Skin epidermis (tissue), 12 donors: ENCODE measurements around the gene BANP.
"Not testable (repeated sequence)": the region's sequence is repeated elsewhere in the genome, so short reads cannot be mapped to it uniquely, and the experiment has no call there.

Experiments used
- H3K27ac ChIP-seq, 21 experiments: fragments of 200-600 bp; sonication (generic) in 11 of 21; one replicate each; pipeline ENCODE4 v1.5.0; 2020; ENCODE audit warnings: mild to moderate bottlenecking in 3 of 21, inconsistent platforms in 2 of 21, moderate library complexity in 2 of 21
- H3K4me3 ChIP-seq, 7 experiments: fragments of 200-600 bp; sonication (generic) in 2 of 7; one replicate each; pipeline ENCODE4 v1.5.0; 2020; ENCODE audit warnings: inconsistent platforms in 2 of 7, mild to moderate bottlenecking in 2 of 7, moderate library complexity in 1 of 7

BANP gene

DNA sequence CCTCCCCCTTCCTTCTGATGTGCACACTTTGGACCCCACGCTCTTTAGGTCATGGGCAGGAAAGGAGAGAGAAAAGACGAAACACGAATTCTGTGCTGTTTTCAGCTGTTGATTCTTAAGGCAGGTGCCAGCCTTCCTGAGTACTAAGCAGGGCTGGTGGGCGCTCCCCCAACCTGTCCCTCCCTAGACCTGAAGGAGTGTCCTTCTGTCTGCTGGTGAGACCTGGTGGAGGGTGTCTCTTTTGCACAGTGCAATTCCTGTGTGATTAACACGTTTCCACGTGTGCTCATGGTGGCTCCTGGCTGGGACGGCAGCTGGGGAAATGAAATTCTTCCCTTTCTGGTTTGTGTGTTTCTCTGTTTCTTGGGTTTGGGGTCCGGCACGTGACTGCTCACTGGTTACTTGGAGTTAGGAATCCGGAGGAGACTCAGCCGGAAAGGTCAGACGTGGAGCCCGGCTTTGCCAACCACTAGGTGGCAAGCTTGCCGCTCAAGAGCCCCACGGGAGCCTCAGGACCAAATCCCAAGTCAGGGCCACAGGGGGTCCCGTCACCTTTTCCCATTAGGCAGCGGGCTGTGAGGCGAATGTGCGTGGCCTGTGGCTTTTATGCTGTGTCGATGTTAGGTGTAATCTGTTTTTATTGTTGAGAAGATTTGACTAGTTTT, 32.0 kb downstream of the BANP start:
- H3K27ac ChIP-seq: peak overlapping the region in 10 of 21 experiments; percentile 12 to 83 (median 43)
- H3K4me3 ChIP-seq: not testable (repeated sequence)

DNA sequence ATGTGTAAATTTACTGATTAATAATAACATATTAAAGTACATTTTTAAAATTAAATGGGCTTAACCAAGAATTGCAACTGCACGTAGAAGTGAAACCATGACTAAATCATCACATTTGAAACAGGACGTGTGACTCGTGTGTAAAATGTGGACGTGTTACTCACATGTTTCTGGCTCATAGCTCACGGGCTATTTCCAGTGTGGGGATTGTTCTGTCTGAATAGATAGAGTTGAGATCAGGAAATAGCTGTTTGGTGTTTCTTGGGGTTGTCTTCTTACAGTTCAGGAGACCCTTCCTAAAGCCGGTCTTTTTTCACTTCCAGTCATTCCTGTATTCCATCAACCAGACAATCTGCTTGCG, 32.5 kb downstream of the BANP start:
- H3K27ac ChIP-seq: peak overlapping the region in 11 of 21 experiments; percentile 12 to 83 (median 47)
- not testable (repeated sequence) for H3K4me3 ChIP-seq

DNA sequence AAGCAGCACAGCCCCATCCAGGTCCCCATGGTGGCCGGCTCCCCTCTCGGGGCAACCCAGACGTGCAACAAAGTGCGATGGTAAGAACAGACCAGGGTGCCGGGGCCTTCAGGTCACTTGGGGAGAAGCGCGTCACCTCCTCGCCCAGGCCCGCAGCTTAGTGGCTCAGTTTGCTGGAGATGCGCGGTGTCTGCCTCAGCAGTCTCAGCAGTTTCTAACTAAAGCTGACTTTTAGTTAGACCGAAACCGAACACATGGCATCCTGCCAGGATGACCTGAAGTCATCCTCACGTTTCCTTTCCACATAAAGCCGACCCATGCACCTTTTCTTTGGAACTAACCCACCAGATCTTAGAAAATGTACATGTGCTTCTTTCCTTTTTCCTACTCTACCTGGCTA, 32.9 kb downstream of the BANP start:
- H3K27ac ChIP-seq: peak overlapping the region in 11 of 21 experiments; percentile 16 to 83 (median 47)
- H3K4me3 ChIP-seq: not testable (repeated sequence)

DNA sequence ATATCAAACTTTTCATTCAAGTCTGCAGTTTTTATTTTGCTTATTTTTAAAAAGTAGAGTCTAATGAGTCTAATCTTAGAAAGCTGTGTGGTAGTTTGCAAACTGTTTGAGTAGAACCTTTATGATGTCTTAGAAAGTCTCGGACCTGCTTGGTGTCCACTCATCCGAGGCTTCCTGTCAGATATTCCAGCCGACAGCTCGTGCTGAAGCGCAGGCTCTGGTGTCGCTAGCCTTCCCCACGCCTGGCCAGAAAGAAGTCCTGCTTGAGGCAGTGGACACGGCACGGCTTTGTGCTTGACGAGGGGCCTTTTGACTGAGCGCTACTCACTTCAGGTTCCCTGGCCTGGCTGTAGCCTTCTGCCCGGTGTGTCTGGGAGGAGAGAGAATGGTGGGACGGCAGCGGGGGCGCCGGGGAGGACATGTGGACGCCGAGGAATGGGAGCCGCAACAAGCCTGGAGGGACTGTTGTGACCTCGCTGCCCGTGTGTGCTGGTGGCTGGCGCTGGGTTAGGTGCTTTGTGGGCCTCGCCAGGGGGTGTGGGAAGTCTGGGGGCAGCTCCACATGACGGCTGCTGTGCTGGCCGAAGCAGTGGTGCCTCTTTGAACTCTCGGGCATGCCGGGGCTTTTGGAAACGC, 33.5 kb downstream of the BANP start:
- H3K4me3 ChIP-seq: no peak overlapping the region
- peak overlapping the region in 7 of 21 experiments; percentile 14 to 83 (median 44) for H3K27ac ChIP-seq

DNA sequence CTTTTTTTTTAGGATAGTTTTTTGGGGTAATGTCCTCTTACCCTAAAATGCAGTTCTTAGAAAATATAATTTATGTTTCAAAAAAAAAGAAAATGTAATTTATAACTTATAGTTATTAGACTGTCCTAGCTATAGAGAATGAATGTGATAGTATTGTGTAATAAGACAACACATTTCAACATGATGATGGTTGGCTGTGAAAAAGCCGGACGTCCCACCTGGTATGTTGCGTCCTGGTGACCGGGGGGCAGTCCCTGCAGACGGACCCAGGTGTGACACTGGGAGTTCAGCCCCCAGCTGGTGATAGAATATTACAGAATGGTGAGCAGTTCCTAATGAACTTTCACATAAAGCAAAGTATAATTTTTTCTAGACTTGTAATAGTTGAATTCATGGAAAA, 34.3 kb downstream of the BANP start:
- not testable (repeated sequence) for H3K4me3 ChIP-seq
- peak overlapping the region in 5 of 21 experiments; percentile 42 to 83 (median 50) for H3K27ac ChIP-seq

DNA sequence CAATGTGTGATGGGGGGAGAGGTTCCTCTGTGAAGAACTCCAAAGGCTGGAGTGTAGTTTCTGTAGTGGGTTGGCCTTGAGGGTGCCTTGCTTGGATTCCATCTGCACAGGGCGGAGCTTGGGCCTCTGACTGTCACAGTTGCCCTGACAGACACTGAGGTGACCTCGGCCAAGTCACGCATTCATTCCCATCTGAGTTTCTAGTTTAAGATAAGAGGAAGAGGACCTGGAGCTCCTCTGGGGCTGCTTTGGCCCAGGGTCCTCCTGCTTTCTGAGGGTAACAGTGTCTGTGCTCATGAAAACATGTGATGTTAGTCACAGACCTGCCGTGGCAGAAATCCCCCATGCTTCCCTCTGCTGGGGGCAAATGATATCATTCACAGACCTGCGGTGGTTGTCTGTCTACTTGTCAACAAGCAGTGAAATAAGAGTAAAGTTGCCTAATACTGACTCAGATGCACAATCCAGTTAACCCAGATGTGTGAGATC, 35.2 kb downstream of the BANP start:
- not testable (repeated sequence) for H3K4me3 ChIP-seq
- H3K27ac ChIP-seq: peak overlapping the region in 9 of 21 experiments; percentile 16 to 73 (median 50)

DNA sequence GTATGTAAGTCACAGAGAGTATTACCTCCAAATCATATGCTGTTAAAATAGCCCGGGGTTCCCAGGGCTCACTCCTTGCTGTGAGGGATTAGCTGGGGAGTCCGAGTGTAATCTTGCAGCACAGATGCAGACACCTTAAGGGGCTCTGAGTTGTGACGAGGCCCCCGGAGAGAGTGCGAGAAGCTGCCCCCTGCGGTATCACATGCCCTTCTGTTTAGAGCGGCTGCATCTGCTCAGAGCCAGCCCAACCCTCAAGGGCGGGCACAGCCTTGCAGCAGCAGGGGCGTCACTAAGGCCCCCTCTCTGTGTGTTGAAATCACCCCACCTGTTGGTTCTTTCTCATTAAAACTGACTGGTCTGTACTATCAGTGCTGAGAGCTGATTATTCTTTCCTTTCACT, 37.4 kb downstream of the BANP start:
- not testable (repeated sequence) for H3K4me3 ChIP-seq, H3K27ac ChIP-seq

DNA sequence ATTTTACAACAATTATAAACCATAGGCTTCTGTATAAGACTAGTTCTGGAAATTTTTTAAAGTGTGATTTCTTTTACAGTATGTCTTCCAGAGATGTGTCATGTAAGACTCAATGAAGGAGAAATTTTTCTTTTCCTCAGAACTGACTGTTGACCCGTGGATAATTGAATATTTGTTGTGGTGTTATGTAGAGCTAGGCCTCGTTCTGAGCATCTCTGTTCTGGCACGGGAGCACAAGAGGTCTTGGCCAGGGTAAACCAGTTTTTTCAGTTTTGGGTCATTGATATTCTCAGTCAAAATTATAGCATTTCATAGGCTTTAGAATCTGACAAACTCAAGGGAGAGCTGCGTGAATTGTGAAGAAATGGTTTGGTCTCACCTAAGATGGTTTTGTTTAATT, 39.0 kb downstream of the BANP start:
- H3K4me3 ChIP-seq, H3K27ac ChIP-seq: not testable (repeated sequence)

DNA sequence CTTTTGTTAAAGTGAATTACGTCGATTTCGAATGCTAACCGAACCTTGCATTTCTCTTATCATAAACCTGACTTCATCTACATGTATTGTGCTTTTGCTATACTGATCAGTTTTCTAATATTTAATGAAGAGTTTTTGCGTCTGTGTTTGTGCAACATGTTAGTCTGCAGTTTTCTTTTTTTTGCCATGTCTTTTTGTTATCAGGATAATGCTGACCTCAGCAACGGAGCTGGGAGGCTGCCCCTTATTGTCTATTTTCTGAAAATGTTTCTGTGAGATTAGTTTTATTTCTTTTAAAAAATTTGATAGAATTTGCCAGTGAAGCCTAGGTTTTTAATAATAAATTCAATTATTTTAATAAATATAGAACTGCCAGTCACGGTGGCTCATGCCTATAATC, 40.9 kb downstream of the BANP start:
- H3K27ac ChIP-seq, H3K4me3 ChIP-seq: not testable (repeated sequence)

DNA sequence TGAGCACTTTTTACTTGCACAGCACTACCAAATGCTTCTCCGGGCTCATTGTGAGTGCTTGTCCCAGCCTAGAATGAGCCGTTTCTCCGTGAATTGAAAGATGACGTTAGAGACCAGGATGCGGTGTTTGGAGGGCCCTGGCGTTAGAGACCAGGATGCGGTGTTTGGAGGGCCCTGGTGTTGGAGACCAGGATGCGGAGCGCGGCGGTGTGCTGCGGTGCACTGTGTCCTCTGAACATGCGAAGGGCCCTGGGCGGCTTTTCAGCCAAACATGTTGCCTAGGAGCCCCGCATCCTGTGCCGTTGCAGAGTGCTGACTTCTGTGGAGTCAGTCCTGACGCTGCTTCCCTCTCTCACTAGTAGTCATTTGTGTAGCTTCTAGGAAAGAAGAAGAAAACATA, 42.7 kb downstream of the BANP start:
- H3K27ac ChIP-seq: no peak overlapping the region
- H3K4me3 ChIP-seq: no peak overlapping the region

DNA sequence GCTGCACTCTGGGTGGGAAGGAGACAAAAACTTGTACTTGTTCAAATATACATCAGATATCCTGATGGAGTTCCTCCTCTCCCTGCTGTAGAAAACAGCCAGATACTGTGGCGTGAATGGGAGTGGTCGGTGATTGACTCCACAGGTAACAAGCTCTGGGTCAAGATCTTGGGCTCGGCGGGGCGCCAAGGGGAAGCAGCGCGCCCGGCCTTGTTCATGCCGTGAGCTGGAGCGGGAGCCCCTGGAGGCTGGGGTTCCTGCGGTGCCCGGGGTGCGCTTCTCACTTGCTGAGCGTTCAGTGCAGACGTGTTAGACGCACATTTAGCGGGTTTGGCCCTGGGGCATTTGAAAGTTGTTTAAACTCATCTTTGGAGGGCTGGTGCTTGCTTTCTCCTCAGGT, 44.4 kb downstream of the BANP start:
- Histone ChIP-seq H3K4me3 (no peak overlapping the region), H3K27ac (no peak overlapping the region)

DNA sequence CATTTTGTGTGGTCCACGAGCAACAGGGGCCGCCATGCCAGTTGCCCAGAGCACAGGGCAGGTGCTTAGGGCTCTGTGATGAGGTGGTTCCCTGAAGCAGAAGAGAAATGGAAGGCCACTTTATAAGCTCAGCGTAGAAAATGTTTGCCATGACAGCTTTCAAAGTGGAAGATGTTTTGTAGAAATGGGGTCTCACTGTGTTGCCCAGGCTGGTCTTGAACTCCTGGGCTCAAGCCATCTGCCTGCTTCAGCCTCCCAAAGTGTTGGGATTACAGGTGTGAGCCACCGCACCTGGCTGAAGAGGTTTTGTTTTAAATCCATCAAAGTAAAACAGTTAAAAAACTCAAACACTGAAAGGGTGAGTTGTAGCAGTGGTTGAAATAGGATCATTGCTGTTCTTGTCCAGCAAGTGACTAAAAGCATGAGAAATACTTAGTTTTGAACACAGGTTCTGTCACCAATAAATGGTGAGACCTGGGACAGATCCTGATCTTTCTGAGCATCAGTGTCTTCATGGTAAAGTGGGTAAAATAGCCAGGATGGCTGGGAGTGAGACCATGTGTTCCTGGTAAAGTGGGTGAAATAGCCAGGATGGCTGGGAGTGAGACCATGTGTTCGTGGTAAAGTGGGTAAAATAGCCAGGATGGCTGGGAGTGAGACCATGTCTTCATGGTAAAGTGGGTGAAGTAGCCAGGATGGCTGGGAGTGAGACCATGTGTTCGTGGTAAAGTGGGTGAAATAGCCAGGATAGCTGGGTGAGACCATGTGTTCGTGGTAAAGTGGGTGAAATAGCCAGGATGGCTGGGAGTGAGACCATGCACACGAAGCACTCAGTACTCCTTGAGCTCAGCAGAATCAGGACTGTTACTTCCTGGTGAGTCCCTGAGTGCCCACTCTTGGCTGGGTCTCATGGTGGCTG, 46.0 kb downstream of the BANP start:
- no peak overlapping the region for H3K4me3 ChIP-seq
- no peak overlapping the region for H3K27ac ChIP-seq

DNA sequence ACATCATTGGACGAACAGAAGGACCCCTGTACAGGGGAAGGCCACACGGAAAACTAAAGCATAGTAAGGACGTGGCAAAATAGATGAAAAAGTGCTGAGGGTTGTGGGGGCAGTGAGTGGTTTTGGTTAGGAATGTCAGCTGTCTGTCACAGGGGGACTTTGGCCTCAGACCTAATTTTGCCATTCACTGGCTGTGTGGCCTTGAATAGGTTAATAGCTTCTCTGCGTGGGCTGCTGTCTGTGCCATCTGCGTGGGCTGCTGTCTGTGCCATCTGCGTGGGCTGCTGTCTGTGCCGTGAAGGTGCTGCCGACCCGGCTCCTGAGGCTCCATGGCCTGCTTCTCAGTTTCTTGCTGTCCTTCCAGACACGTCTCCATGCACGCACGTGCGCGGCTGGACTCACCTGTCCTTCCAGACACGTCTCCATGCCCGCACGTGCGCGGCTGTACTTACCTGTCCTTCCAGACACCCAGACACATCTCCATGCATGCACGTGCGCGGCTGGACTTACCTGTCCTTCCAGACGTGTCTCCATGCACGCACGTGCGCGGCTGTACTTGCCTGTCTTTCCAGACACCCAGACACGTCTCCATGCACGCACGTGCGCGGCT, 47.1 kb downstream of the BANP start:
- not testable (repeated sequence) for H3K27ac ChIP-seq, H3K4me3 ChIP-seq

DNA sequence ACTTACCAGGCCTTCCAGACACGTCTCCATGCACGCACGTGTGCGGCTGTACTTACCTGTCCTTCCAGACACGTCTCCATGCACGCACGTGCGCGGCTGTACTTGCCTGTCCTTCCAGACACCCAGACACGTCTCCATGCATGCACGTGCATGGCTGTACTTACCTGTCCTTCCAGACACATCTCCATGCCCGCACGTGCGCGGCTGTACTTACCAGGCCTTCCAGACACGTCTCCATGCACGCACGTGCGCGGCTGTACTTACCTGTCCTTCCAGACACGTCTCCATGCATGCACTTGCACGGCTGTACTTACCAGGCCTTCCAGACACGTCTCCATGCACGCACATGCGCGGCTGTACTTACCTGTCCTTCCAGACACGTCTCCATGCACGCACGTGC, 47.8 kb downstream of the BANP start:
- H3K27ac ChIP-seq, H3K4me3 ChIP-seq: not testable (repeated sequence)

DNA sequence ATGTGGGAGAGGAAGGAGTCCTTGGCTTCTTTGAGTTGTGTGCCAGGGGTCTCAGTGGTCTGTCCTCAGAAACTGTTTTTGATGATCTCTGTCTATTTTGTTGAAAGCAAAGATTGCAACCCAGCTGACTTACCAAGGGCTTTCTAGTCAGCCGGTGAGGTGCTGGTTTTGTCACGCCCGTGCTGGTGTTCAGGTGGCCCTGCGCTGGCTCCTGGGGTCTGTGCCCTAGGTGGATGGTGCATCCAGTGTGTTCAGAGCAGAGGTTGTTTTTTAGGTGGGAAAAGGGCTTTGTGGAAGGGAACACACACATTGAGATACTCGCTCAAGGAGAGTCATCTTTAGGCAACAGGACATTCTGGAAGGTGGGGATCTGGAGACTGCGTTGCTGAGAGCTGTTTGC, 51.0 kb downstream of the BANP start:
- no peak overlapping the region for H3K27ac ChIP-seq
- no peak overlapping the region for H3K4me3 ChIP-seq

DNA sequence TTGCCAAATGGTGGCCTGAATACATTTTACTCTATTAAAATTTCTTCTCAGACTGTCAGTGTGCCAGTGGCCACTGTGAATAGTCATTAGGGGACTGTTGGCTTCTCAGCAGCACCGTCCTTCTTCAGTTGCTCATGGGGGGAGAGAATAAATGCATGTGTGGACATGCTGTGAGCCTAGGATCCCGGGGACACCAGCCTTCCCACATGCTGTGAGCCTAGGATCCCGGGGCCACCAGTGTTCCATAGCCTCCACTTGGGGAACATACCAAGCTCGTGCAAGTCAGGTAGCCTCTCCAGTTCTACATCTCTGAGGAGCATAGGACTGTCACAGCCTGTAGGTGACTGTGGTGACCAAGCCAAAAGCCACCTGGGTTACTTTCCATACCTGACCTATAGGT, 51.5 kb downstream of the BANP start:
- no peak overlapping the region for H3K27ac ChIP-seq
- no peak overlapping the region for H3K4me3 ChIP-seq

DNA sequence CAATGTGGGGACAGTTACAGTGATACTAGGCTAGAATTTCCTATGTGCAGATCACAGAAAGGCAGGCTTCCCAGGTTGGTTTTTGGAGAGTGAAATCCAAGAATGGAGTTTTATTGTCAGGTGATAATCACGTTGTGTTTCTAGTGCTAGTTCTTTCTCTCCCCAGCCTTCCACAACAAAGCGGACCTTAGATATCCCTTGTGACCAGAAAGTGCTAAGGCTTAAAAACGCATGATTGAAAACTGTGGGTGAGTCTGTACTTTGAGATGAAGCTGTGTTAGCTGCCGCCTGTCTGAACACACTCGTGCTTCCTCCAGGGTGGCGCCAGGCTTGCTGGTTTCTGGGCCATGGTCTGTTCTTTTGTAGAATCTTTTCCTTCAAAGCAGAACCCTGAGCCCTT, 52.1 kb downstream of the BANP start:
- Histone ChIP-seq H3K4me3 (no peak overlapping the region), H3K27ac (no peak overlapping the region)

DNA sequence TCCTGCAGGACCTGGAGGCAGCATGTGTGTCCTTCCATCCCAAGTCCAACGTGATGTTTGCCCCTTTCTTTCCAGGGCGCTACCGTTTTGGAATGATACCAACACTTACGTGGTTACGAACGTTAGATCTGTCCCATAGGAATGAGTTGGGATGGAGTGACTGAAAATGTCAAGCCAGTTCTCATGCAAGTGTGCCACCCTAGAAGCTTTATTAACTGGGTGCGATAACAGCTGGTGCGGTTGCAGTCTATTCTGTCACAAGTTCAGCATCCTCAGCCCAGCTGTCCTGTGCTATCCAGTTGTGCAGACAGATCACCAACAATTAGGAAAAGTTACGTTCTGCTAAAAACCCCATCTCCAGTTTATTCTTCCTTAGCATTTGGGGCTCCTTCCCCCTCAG, 52.5 kb downstream of the BANP start:
- Histone ChIP-seq H3K4me3 (no peak overlapping the region), H3K27ac (no peak overlapping the region)

DNA sequence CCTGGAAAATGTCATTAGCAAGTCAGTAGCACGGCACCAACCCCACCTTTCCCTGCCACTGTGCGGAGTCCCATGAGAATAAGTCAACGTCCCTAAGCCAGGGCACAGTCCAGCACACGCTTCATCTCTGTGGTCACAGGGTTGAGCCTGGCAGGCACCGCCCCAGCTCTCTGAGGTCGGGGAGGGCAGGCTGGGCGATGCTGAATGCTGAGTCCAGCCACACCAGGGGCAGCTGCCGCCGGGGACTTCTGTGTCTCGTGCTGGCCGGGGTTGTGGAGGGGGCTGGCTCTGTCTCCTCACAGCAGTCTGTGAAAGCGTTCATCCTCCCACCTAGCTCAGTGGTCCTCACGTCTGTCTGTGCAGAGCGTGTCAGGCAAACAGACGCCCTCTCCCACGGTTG, 53.2 kb downstream of the BANP start:
- no peak overlapping the region for H3K4me3 ChIP-seq
- no peak overlapping the region for H3K27ac ChIP-seq

DNA sequence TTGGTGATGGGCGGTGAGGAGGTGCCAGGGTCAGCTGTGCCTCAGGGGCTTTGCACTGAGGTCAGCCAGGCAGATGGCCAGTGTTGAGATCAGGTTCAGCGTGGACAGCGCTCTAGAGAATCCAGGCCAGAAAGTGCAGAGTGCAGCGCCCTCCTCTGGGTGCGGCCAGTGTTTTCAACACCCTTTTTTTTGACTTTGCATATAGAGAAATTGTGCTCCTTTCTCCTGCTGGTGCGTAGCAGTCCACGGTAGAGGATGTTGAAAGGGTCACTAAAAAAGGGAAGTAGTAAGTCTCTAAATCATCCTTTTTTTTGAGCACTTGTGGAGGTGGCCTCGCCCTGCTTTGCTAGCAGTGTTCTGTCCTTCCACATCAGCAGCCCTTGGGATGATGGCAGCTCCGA, 53.9 kb downstream of the BANP start:
- no peak overlapping the region for H3K4me3 ChIP-seq
- no peak overlapping the region for H3K27ac ChIP-seq
